Cardiac muscle cell (in vitro differentiated cells and primary cell): Measurements from ENCODE around the gene TXNRD2. TPM values are rescaled to one million over a fixed set of nuclear protein-coding genes. Genes with fewer than 3 reads are reported as not detected.
A peak's percentile ranks its signal among the peaks of the same experiment; 100 is the strongest.

Source experiments
- DNase-seq, 2 donors: peaks; one replicate each; pipeline versions ENCODE4 v3.0.0 to v3.0.0-alpha.2; 2010 to 2017; ENCODE audit warnings: low read depth in 1 of 2, low spot score in 1 of 2
- H3K27ac ChIP-seq: fragments of 200-600 bp; sonication (generic); 2 replicates; pipeline ENCODE4 v1.5.1; 2016
- H3K27me3 ChIP-seq: fragments of 200-600 bp; sonication (generic); 2 replicates; pipeline ENCODE4 v1.6.0; 2016; ENCODE audit warnings: control low read depth
- H3K36me3 ChIP-seq: fragments of 200-600 bp; sonication (generic); 2 replicates; pipeline ENCODE4 v1.5.1; 2016; ENCODE audit warnings: control low read depth
- H3K4me1 ChIP-seq: fragments of 200-600 bp; sonication (generic); 2 replicates; pipeline ENCODE4 v1.8.1; 2017; ENCODE audit warnings: low read depth, mild to moderate bottlenecking, mixed run types
- H3K4me3 ChIP-seq: fragments of 200-600 bp; sonication (generic); 2 replicates; pipeline ENCODE4 v1.5.1; 2016; ENCODE audit warnings: mild to moderate bottlenecking
- H3K9me3 ChIP-seq: fragments of 200-600 bp; sonication (generic); 2 replicates; pipeline ENCODE4 v1.5.1; 2017; ENCODE audit warnings: low read depth, mild to moderate bottlenecking, control low read depth
- polyA plus RNA-seq: library from polyadenylated mRNA; unstranded; fragments of >200 nt; fragmentation: Nextera tagmentation; extraction: Ambion mirVana; gene quantifications from 2 replicates; pipeline ENCODE4 v1.2.1, GENCODE V29; 2016
- total RNA-seq: library from RNA; depleted of rRNA; stranded (reverse); fragments of >200 nt; gene quantifications from 2 replicates; pipeline ENCODE4 v1.2.3, GENCODE V29; 2016
- TF ChIP-seq, protein P1 (sequence below): IDR thresholded peaks from 2 replicates; pipeline ENCODE4 v1.5.1; 2012; ENCODE audit warnings: low read depth, mild to moderate bottlenecking, low read length

Gene TXNRD2
- total and polyA plus RNA-seq, 2 experiments from 2014 or later, result 15.6 to 21.2 TPM

DNA sequence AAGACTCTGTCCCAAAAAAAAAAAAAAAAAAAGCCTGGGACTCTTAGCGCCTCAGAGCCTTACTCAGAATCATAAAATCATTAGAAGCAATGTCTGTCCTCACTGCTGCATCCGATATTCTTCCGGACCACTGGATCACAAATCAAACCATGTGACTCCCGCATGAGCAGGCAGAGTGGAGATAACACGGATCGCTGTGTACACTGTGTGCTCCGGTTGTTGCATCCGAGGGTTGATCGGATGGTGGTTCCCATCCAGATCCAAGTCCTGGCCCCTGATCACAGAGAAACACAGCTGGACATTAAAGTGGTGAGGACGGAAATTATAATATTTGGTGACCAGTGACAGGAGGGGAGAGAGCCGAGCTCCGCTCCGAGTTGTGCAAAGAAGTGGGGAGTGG, 9.7 kb upstream of the TXNRD2 start:
- H3K27ac ChIP-seq, result no peak overlapping the region
- H3K4me3 ChIP-seq, result no peak overlapping the region
- DNase-seq, result no peak
- no peaks in the 10 kb centered on the region for H3K9me3 ChIP-seq
- H3K4me1 ChIP-seq, result peaks cover 5% of the 10 kb centered on the region
- TF ChIP-seq, protein P1, sequence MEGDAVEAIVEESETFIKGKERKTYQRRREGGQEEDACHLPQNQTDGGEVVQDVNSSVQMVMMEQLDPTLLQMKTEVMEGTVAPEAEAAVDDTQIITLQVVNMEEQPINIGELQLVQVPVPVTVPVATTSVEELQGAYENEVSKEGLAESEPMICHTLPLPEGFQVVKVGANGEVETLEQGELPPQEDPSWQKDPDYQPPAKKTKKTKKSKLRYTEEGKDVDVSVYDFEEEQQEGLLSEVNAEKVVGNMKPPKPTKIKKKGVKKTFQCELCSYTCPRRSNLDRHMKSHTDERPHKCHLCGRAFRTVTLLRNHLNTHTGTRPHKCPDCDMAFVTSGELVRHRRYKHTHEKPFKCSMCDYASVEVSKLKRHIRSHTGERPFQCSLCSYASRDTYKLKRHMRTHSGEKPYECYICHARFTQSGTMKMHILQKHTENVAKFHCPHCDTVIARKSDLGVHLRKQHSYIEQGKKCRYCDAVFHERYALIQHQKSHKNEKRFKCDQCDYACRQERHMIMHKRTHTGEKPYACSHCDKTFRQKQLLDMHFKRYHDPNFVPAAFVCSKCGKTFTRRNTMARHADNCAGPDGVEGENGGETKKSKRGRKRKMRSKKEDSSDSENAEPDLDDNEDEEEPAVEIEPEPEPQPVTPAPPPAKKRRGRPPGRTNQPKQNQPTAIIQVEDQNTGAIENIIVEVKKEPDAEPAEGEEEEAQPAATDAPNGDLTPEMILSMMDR, result no peak
- no peaks in the 10 kb centered on the region for H3K27me3 ChIP-seq
- H3K36me3 ChIP-seq, result no peaks in the 10 kb centered on the region

DNA sequence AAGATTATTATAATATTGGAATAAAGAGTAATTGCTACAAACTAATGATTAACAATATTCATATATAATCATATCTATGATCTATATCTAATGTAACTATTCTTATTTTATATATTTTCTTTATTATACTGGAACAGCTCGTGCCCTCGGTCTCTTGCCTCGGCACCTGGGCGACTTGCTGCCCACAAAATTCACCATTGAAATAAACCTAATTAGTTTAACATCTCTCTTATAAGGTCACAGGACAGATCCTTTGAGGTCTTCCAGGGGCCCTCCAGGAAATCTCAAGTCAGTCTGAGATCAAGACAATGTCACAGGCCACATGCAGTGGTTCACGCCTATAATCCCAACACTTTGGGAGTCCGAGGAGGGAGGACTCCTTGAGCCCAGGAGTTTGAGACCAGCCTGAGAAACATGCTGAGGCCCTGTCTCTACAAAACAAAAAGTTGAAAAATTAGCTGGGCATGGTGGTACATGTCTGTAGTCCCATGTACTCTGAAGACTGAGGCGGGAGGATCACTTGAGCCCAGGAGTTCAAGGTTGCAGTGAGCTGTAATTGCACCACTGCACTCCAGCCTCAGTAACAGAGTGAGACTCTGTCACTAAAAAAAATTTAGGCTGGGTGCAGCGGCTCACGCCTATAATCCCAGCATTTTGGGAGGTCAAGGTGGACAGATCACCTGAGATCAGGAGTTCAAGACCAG, 6.6 kb upstream of the TXNRD2 start:
- no peaks in the 10 kb centered on the region for H3K36me3 ChIP-seq
- no peak overlapping the region for H3K4me3 ChIP-seq
- H3K27ac ChIP-seq, result no peak overlapping the region
- TF ChIP-seq, protein P1, result no peak
- no peaks in the 10 kb centered on the region for H3K27me3 ChIP-seq
- no peak for DNase-seq
- peaks cover 9% of the 10 kb centered on the region for H3K4me1 ChIP-seq
- H3K9me3 ChIP-seq, result no peaks in the 10 kb centered on the region

DNA sequence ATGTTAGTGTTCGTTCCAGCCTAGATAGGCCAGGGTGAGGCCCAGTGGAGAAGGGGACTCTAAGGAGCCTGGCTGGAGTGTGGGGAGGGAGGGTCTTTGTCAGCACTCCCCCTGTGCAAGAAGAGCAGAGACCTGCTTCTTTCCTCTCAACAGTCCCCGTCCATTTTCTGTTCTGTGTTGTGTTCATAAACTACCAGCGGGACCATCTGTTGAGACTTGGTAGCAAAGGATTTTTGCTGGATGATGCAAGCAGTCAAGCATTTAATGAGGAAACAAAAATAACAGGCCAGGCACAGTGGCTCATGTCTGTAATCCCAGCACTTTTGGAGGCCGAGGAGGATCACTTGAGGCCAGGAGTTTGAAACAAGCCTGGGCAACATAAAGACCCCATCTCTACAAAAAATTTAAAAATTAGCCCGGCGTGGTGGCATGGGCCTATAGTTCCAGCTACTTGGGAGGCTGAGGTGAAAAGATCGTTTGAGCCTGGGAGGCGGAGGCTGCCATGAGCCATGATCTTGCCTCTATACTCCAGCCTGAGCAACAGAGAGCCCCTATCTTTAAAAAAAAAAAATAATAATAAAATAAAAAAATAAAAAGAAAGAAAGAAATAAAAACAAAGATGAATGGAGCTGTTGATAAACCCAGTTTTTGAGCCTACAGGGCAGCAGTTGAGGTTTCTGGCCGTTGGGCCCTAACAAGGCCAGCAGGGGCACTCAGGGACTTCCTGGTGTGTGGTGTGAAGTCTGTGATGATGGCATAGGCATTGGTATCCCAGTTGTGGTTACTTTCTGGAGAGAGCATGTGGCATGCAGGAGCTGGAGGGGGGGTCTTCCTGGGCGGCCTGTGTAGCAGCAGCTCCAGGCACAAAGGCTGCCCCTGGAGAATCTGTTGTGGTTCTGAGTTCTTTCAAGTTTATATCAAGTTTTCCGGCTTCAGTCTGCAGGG, 1.7 kb upstream of the TXNRD2 start:
- no peaks in the 10 kb centered on the region for H3K36me3 ChIP-seq
- H3K4me1 ChIP-seq, result peaks cover 12% of the 10 kb centered on the region
- TF ChIP-seq, protein P1, result peak; percentile 19
- peak; percentile 29 to 90 for DNase-seq
- H3K27ac ChIP-seq, result peak overlapping the region; percentile 80
- H3K9me3 ChIP-seq, result no peaks in the 10 kb centered on the region
- no peak overlapping the region for H3K4me3 ChIP-seq
- H3K27me3 ChIP-seq, result no peaks in the 10 kb centered on the region

DNA sequence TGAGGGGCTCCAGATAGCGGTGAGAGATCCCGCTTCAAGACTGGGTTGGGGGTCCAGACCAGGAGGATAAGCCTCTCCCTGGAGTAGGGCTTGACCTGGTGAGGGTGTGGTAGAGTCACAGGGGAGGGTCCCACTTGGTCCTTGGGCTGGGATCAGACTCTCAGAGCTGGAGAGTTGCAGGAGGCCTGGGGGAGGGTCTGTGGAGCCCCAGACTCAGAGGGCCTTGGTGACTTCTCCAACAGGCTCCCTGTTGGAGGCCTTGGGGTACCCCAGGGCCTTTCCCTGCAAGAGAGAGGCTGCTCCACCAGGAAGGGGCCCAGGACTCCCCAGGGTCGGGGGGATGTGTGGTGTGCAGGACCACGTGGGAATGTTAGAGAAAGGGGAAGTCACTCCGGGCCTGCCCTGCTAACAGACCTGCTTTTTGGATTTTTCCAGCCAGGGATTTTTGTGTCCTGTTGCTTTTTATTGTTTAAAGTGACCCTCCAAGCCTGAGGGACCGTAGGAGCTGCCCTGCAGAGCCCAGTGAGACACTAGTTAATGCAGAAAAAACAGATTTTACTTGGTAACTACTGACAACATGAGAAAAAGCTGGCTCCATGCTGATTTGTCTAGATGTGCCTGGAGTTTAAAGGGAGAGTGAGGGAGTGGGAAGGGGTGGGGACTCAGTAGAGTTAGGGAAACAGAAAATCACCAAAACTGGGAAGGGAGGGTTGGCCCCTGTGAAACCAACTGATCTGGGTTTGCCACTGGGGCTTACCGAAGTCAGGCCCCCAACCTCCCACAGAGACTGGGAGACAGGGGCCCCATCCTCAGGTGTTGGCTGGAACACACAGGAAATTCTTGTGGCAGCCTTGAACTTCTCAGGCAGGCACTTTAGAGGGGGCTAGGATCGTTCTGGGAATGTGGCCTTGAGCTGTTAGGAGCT, 801 bp upstream of the TXNRD2 start:
- peak in 1 of 2 donors; percentile 80 for DNase-seq
- Histone ChIP-seq H3K27me3 (no peaks in the 10 kb centered on the region), H3K36me3 (no peaks in the 10 kb centered on the region), H3K9me3 (no peaks in the 10 kb centered on the region), H3K4me3 (peak overlapping the region; percentile 43), H3K27ac (peak overlapping the region; percentile 80), H3K4me1 (peaks cover 11% of the 10 kb centered on the region)
- TF ChIP-seq, protein P1, result no peak
